Heart right ventricle (tissue), 16 donors: Measurements from ENCODE around the gene CYP26C1. TPM values are rescaled to one million over a fixed set of nuclear protein-coding genes. Genes with fewer than 3 reads are reported as not detected.

ENCODE experiments used
- ATAC-seq, 8 donors: fragments of 200-7000 bp; cut with Tn5 transposase; one replicate each; pipeline ENCODE4 v1.9.1; 2020; ENCODE audit warnings: mild to moderate bottlenecking in 8 of 8, moderate library complexity in 8 of 8, moderate number of reproducible peaks in 1 of 8
- DNase-seq, 2 donors: peaks; one replicate each; pipeline ENCODE4 v3.0.0-alpha.2; 2020
- H3K27ac ChIP-seq, 10 donors: fragments of 200-600 bp; sonication (generic) in 2 of 10; one replicate each; pipeline versions ENCODE4 v1.5.0 to v1.8.0; 2020 to 2022; ENCODE audit warnings: mild to moderate bottlenecking in 3 of 10
- H3K27me3 ChIP-seq, 7 donors: fragments of 200-600 bp; one replicate each; pipeline ENCODE4 v1.8.0; 2021 to 2022; ENCODE audit warnings: mild to moderate bottlenecking in 2 of 7
- H3K36me3 ChIP-seq, 9 donors: fragments of 200-600 bp; sonication (generic) in 1 of 9; one replicate each; pipeline versions ENCODE4 v1.5.0 to v1.8.0; 2020 to 2022; ENCODE audit warnings: mild to moderate bottlenecking in 2 of 9
- H3K4me1 ChIP-seq, 9 donors: fragments of 200-600 bp; sonication (generic) in 1 of 9; one replicate each; pipeline versions ENCODE4 v1.5.0 to v1.8.0; 2020 to 2022; ENCODE audit warnings: mild to moderate bottlenecking in 4 of 9
- H3K4me3 ChIP-seq, 10 donors: fragments of 200-600 bp; sonication (generic) in 2 of 10; one replicate each; pipeline versions ENCODE4 v1.5.0 to v1.8.0; 2020 to 2022; ENCODE audit warnings: mild to moderate bottlenecking in 7 of 10, moderate library complexity in 2 of 10
- H3K9me3 ChIP-seq, 11 donors: fragments of 200-600 bp in 10 of 11; sonication (generic) in 2 of 11; one replicate each; pipeline versions ENCODE4 v1.5.0 to v1.8.0; 2013 to 2022; ENCODE audit warnings: mild to moderate bottlenecking in 2 of 11, control low read depth in 1 of 11, moderate library complexity in 1 of 11
- CTCF ChIP-seq, 9 donors: fragments of 200-600 bp; sonication (generic) in 2 of 9; IDR thresholded peaks; one replicate each; pipeline versions ENCODE4 v1.5.0 to v1.8.0; 2021 to 2022; ENCODE audit warnings: antibody characterized with exemption in 9 of 9, mild to moderate bottlenecking in 5 of 9, moderate library complexity in 1 of 9
- WGBS, 2 donors: extraction: QIAGEN DNeasy Blood & Tissue Kit; methylation state at CpG; one replicate each; pipeline ENCODE4 v1.1.7; 2013; ENCODE audit warnings: inconsistent platforms in 1 of 2; 5-methylcytosine and 5-hydroxymethylcytosine counted together
- intact Hi-C, 10 donors: fragments of 100-400 bp; cut with DNase I; formaldehyde crosslinking; loops; one replicate each; pipeline versions ENCODE4 v1.11.1 to v1.14.2; 2022
- polyA plus RNA-seq, 2 donors: library from polyadenylated mRNA; stranded (reverse); fragments of 200-250 nt; gene quantifications; one replicate each; pipeline ENCODE4 v1.2.3, GENCODE V29; 2013
- total RNA-seq, 10 donors: library from RNA; stranded (reverse); fragmentation: NEBNext Ultra II Directional in 3 of 10; extraction: Animal tissue kit (Norgen Biotek cat#: 25700) in 3 of 10; gene quantifications; one replicate each; pipeline versions ENCODE4 v1.2.1 to v1.2.4, GENCODE V29; 2021 to 2023
- donor health status: Arrhythmogenic right ventricular cardiomyopathy.
- donor health status: ischemic (EF 13 %, LVEDD 7.1; RV severe dilation, severe dysfunction).
- donor health status: healthy with polysubstance abuse.
- donor health status: DM: no; HTN: yes; CAD: no.
- donor health status: DM: no; HTN: no; CAD: no.
- donor health status: ischemic (EF 25% LVEDD 6.9; RV normal size, moderate dysfunction).
- donor health status: ischemic (EF 25% LVEDD 5.7; RV mildly dilated, moderate dysfunction).
- donor health status: healthy.
- donor health status: DM: yes; HTN: yes; CAD: no.
- donor health status: Ischemic cardiomyopathy.
- donor health status: ischemic (EF 35%, LVEDD 5.7; RV mildly dilated, moderate dysfunction).
- donor health status: nonischemic (EF 11% LVEDD 7.7; RV severe dilation, severe dysfunction).
- donor health status: DM: yes; HTN: yes; CAD: no.
- donor health status: PGD.
- donor health status: ischemic (EF 29% LVEDD 5.4; RV normal size, mild dysfunction).
- donor health status: nonischemic (EF 23%, LVEDD 6.1; RV moderate dilation, normal function).

The CYP26C1 gene
- total and polyA plus RNA-seq, 12 donors: 0.08 to 0.15 TPM; not detected in 10

DNA sequence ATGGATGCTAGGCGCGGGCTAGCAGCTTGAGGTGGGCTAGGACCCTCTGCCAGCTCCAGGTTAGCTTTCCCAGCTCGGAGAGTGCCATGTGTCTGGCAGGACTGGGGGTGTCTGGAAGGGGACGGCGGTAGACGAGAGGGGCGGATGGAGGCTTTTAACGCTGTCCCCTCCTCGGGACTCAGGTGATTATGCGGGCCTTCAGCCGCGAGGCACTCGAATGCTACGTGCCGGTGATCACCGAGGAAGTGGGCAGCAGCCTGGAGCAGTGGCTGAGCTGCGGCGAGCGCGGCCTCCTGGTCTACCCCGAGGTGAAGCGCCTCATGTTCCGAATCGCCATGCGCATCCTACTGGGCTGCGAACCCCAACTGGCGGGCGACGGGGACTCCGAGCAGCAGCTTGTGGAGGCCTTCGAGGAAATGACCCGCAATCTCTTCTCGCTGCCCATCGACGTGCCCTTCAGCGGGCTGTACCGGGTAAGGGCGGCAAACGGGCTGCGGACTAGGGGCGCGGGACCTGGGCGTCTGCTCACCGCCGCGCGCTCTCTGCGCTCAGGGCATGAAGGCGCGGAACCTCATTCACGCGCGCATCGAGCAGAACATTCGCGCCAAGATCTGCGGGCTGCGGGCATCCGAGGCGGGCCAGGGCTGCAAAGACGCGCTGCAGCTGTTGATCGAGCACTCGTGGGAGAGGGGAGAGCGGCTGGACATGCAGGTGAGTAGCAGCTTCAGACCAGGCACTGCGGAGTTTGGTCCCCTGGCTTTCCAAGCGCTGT is 14.2 kb downstream of the CYP26C1 start:
- intact Hi-C loops: no loop called here
- 2 to 3% methylated on average over 66 to 67 of the region's 67 CpGs for WGBS, 2 donors
- H3K4me1 ChIP-seq: peaks cover 9 to 40% (median 36%) of the 10 kb centered on the region in 9 donors
- no peaks in the 10 kb centered on the region for H3K36me3 ChIP-seq
- TF ChIP-seq CTCF (IDR thresholded peaks at IDR 0.05): no peak
- DNase-seq (no peak), ATAC-seq (no peak)
- H3K9me3 ChIP-seq: no peaks in the 10 kb centered on the region
- H3K4me3 ChIP-seq: peak overlapping the region in 5 of 10 donors; percentile 47 to 49 (median 48)
- peaks cover 26 to 100% (median 93%) of the 10 kb centered on the region in 7 donors for H3K27me3 ChIP-seq
- no peak overlapping the region for H3K27ac ChIP-seq

- Histone ChIP-seq H3K27ac (no peak overlapping the region), H3K9me3 (no peaks in the 10 kb centered on the region), H3K4me3 (no peak overlapping the region), H3K27me3 (peaks cover 26 to 100% (median 93%) of the 10 kb centered on the region in 7 donors), H3K36me3 (no peaks in the 10 kb centered on the region), H3K4me1 (peaks cover 9 to 44% (median 36%) of the 10 kb centered on the region in 9 donors)
- ATAC-seq (no peak), DNase-seq (no peak)
- WGBS, 2 donors: 19 to 21% methylated on average over 25 of the region's 25 CpGs
- no peak for TF ChIP-seq CTCF (IDR thresholded peaks at IDR 0.05)
- intact Hi-C loops: no loop called here
These were observed 15.0 kb downstream of the CYP26C1 start for GRCh38 chr10:93075369-93076221.

DNA sequence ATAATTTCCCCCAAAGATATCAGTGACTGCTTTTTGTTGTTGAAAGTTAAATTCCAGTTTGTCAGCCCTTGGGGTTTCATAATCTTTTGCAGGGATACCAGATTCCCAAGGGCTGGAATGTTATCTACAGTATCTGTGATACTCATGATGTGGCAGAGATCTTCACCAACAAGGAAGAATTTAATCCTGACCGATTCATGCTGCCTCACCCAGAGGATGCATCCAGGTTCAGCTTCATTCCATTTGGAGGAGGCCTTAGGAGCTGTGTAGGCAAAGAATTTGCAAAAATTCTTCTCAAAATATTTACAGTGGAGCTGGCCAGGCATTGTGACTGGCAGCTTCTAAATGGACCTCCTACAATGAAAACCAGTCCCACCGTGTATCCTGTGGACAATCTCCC is 16.3 kb downstream of the CYP26C1 start:
- no peak for TF ChIP-seq CTCF (IDR thresholded peaks at IDR 0.05)
- H3K9me3 ChIP-seq: no peaks in the 10 kb centered on the region
- WGBS, 2 donors: 61 to 66% methylated on average over 2 of the region's 2 CpGs

DNA sequence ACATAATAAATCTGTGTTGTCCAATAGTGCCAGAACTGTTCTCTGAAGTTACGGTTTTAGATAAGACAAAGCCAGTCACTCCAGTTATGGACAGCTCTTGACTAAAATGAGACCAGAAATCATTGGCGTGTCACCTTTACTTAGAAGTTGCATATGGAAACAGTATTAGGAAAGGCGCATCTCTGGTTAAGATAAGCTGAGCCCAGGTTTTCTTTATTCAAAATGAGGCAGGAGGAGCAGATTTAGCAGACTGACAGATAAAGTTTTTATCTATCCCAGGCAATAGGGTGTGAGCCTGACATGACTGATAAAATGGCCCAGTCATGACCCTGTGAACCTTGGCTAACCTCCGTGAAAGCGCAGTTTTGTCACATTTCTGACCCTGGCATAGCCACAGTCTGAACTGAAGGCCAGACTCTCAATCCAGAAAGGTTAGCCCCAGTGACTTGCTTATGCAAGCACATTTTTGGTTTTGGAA is 17.3 kb downstream of the CYP26C1 start:
- Histone ChIP-seq H3K27ac (no peak overlapping the region), H3K4me1 (peaks cover 5 to 30% (median 22%) of the 10 kb centered on the region in 9 donors), H3K4me3 (no peak overlapping the region), H3K9me3 (no peaks in the 10 kb centered on the region), H3K27me3 (peaks cover 24 to 89% (median 81%) of the 10 kb centered on the region in 7 donors), H3K36me3 (no peaks in the 10 kb centered on the region)
- WGBS, 2 donors: 66 to 71% methylated on average over 5 of the region's 5 CpGs
- intact Hi-C loops: no loop called here
- no peak for TF ChIP-seq CTCF (IDR thresholded peaks at IDR 0.05)
- ATAC-seq (no peak), DNase-seq (no peak)

More for the DNA sequence above, 16.3 kb downstream of the CYP26C1 start:
- H3K27ac ChIP-seq: no peak overlapping the region
- intact Hi-C loops: no loop called here
- H3K27me3 ChIP-seq: peaks cover 26 to 95% (median 92%) of the 10 kb centered on the region in 7 donors
- peaks cover 7 to 40% (median 33%) of the 10 kb centered on the region in 9 donors for H3K4me1 ChIP-seq
- H3K4me3 ChIP-seq: no peak overlapping the region
- no peak for ATAC-seq
- DNase-seq: no peak
- no peaks in the 10 kb centered on the region for H3K36me3 ChIP-seq
